Measurements from ENCODE around the gene SMC5.
"Not testable (repeated sequence)": the region's sequence is repeated elsewhere in the genome, so short reads cannot be mapped to it uniquely, and the experiment has no call there.

Gene SMC5

DNA sequence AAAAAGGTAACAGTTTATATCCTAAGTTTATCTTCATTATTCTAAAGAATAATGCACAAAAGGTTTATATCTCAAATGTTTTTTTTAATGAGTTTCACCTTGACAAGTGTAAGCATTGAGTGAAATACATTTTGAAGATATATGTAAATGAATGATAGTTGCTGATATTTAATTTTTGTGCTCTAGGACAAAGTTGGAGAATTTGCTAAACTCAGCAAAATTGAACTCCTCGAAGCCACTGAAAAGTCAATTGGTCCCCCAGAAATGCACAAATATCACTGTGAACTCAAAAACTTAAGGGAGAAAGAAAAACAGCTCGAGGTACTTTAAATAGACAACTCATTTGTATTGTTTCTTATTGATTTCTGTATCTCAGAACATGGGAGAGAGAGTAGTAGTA, 19.5 kb downstream of the SMC5 start:
- DNase-seq, result no peak

DNA sequence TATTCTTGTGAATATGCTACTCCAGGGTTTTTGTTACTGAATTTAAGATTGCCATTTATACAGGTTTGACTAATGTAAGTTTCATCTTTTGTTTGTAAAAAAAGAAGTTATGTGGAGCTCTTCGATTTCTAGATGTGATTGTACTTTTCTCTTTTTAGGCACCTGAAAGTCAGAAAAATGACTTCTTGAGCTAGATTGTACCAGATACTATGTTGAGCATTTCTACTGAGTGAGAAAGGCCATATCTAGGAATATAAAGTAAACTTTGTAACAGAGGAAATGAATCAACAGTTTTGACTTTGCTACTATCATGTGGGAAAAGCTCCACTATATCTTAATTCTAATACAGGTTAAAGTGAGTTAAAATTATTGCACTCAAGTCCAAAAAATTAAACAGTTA, 25.1 kb downstream of the SMC5 start:
- no peak for DNase-seq

DNA sequence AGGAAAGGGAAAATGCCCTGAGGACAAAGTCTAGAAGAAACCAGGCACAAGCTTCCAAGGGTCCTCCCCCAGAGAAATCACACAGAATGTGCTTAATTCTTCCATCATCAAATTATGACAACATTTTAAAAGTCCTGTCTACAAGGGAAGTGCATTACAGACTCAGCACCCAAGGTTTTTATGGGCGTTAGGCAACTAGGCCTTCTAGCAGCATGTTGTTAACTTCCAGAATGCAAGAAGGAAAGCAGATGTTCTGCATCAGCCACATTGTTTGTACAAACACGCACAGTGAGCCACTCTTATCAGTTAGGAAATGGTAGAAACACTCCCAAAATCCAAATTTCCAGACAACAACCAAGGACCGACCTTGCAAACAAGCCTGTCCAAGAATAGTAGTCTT, 26.5 kb downstream of the SMC5 start:
- DNase-seq, result no peak

DNA sequence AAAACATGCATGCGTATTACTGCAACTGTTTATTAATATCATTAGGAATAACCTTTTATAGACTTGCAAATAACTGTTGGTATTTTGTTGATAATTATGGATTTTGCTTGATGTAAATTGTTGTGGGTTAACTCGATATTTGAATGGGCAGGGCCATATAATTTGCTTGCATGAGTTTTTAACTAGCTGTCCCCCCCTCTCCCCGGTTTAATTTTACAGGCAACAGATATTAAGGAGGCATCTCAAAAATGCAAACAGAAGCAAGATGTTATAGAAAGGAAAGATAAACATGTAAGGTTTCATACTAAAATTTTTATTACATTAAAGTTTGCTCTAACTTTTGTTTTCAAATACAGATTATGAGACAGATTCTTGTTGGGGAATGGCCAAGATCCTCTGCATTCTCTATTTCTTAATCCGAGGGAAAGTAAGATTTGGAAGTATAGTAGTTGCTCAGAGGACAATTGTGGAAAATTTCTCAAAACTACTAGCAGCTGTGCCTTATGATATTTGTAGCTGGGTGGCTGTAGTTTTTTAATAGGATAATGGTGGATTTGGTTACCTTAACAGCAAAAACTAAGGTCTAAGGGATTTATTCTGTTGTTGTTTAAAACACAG, 27.3 kb downstream of the SMC5 start:
- no peak for DNase-seq

DNA sequence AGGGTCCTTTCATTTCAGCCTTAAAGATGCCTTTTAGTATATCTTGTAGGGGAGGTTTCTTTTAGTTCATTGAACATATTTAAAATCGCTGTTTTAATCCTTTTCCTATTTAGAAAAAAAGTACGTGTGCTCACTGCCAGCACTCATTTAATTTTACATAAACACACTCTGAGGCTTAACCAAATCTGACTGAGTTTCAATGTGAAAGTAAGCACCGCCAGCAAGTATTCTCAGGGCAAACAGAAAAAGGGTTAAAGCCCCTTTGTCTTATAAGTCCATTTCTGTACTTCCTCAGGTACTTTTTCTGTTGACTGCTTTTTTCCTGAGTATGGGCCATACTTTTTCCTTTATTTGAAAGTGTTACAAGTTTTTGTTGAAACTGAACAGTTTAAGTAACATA, 31.8 kb downstream of the SMC5 start:
- no peak for DNase-seq

DNA sequence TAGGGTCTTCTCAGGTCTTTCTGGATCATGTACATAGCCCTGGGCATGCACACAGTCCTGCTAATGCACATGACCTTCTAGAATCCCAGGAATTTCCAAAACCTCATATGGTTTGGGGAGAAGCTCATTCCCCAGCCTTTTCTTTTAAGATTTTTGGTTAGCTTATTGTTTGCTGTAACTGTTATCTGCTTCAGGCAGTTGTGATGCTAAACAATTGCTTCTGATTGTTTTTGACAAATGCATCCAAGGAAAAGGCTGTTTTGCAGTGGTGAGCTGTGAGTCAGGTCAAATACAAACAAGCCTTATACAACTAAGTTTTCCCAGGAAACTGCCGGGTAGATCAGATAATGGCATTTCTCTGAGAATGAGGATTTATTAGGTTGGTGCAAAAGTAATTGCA, 32.7 kb downstream of the SMC5 start:
- no peak for DNase-seq

DNA sequence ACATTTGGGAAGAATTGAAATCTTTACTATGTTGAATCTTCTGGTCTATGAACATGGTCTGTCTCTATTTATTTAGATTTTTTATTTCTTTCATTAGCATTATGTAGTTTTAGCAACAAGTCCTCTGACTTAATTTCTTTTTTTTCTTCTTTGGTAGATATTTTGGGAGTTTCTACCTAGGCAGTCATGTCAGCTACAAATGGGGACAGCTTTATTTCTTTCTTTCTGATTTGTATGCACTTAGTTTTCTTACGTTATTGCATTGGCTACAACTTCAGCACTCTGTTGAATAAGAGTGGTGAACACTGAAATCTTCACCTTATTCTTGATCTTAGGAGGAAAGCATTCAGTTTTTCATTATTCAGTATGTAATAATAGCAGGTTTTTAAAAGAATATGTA, 33.5 kb downstream of the SMC5 start:
- DNase-seq, result no peak

DNA sequence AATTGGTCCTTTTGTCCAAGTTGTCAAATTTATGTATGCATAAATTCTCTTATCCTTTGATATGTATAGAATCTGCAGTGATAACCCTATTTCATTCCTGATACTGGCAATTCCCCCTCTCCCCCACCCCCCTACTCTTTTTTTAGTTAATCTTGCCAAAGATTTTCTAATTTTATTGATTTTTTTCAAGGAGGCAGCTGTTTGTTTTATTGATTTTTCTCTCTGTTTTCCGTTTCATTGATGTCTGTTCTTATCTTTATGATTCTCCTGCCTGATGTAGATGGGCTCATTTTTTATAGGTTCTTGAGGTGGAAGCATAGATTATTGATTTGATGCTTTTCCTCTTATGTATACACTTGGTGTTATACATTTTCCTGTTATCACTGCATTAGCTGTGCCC, 34.4 kb downstream of the SMC5 start:
- no peak for DNase-seq

DNA sequence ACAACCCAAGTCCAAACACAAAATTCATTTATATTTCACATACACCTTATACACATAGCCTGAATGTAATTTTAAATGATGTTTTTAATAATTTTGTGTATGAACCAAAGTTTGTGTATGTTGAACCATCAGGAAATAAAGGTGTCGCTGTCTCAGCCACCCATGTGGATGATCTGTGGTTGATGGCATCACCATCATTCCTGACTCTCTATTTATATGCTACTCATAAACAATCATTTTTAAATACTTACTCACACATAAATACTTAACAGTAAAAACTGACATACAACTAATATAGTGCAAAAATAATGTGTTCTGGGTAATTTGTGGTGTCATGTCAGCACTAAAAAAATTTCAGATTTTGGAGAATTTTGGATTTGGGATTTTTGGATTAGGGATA, 38.4 kb downstream of the SMC5 start:
- no peak for DNase-seq

DNA sequence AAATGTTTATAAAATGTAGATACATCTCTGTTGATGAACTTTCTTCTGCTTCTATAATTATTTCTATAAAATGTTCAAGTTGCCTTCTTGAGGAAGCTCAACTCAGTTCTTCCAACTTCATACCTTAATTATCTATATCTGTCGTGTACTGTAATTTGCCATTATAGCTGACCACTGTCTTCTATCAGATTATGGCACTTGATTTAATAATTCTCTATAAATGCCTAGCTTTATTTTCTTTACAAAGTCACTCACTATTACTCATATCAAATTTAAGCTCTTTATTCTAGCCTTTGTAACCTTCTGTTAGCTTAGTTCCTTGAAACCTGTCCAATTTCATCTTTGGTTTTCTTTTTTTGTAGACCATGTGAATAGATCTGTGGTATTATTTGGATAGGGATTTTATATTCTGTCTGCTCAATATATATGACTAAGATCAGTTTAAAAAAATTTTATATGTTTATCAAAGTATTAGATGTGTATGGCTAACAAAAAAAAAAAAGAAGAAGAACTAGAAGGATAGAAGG, 39.5 kb downstream of the SMC5 start:
- DNase-seq, result no peak

DNA sequence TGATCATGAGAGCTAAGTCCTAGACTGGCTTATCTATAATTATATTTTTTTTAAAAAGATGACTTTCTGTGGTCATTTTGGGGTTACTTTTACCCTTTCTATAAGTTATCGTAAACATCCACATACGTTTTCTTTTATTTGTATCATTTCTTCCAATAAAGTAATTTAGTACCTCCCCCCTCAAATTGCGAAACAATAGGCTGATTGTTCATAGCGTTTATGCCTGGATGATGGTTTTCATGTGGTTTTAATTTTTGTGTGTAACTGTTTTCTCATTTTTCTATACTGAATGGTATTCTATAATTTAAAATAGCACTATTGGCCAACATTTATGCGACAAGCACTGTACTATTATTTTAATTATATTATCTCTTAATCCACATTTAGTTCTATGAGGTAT, 44.5 kb downstream of the SMC5 start:
- DNase-seq, result no peak

DNA sequence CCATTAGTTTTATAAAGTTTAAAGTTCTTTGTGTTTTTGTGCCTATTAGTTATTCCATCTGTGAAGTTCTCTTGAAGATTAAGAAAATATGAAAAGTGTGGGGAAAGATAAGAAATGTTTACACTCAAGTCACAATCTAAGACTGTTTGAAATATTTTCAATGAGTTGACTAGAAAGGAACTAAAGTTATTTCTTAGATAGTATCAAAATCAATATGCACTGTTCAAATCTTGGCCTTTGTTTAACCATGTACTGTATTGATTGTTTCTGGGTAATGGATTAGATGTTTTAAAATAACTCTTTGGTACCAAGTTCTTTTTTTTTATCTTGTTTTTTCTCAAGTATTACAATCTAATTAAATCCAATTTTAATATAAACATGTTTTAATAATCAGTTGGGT, 46.0 kb downstream of the SMC5 start:
- no peak for DNase-seq

DNA sequence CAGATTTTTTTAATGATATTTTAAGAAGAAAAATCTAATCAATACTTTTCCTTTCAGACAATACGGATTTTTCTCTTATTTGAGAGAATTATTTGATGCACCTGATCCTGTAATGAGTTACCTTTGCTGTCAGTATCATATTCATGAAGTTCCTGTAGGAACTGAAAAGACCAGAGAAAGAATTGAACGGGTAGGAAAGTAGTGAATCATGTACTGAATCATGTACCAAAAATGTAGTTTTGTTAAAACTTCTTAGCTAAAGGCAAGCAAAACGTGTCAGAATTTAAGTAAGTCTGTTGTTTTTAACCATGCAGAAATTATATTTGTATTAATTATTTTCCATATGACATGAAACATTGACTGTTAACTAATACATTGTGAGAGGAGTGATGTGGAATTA, 56.6 kb downstream of the SMC5 start:
- DNase-seq, result no peak

DNA sequence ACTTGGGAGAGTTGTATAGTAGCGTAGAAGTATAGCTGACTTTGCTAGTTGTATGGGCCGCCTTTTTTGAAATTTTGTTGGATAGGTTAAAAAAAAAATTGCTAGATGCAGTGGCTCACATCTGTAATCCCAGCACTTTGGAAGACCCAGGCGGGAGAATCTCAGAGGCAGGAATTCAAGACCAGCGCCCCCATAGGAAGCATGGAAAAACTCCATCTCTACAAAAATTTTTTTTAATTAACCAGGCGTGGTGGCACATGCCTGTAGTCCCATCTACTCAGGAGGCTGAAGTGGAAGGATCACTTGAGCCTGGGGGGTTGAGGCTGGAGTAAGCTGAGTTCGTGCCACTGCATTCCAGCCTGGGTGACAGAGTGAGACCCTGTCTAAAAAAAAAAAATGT, 59.2 kb downstream of the SMC5 start:
- DNase-seq, result no peak

DNA sequence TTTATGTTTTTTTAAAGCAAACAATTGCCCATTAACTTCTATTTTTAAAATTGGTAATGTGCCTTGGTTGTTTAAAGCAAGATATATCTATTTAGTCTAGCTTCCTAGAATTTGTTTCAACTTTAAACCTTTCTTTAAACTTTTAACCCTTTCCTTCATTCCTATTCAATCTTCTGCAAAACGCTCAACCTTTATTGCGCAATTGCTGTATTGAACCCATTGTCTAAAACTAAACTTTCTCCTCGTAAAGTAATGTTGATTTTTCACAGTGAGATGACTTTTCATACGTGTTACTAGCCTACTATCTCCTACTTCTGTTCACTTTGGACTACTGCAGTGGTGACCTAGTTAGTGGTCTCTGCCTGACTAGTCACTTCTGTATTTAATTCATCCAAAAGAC, 63.3 kb downstream of the SMC5 start:
- DNase-seq, result no peak

DNA sequence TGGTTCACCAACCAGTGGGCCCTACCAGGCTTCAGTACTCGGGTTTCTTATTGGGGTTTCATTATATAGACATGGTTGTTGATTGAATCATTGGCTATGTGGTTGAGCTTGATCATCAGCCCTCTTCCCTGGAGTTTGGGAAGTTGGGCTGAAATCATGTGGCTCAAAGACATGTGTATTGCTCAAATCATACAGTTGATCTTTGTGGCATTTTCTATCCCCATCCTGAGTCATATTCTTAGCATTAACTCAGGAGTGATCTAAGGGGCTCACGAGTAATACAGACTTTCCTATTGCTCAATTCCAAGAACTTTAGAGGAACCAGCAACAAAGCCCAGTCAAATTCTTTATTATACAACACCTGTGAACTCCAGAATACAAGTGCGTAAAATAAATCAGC, 66.2 kb downstream of the SMC5 start:
- DNase-seq, result no peak

DNA sequence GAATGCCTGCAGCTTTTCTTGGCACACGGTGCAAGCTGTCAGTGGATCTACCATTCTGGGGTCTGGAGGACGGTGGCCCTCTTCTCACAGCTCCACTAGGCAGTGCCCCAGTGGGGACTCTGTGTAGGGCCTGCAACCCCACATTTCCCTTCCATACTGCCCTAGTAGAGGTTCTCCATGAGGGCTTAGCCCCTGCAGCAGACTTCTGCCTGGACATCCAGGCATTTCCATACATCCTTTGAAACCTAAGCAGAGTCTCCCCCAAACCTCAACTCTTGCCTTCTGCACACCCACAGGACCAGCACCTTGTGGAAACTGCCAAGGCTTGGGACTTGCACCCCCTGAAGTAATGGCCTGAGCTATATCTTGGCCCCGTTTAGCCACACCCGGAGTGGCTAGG, 69.8 kb downstream of the SMC5 start:
- not testable (repeated sequence) for DNase-seq

DNA sequence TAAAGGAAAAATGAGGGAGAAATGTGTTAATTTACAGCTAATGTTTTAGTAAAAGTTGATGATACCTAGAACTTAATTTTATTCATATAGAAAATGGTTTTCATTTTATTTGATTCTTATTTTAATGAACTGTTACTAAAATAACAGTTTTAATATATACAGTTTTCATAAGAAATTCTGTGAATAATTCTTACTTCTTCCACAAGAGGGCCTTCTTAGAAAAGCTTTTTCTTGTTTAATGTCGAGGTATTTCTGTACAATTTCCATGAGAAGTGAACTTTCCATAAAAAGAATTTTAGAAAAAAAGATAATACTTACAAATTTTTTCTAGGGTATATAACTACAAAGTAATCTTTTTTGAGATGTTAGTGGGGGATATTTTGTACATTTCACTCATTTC, 81.8 kb downstream of the SMC5 start:
- no peak for DNase-seq

DNA sequence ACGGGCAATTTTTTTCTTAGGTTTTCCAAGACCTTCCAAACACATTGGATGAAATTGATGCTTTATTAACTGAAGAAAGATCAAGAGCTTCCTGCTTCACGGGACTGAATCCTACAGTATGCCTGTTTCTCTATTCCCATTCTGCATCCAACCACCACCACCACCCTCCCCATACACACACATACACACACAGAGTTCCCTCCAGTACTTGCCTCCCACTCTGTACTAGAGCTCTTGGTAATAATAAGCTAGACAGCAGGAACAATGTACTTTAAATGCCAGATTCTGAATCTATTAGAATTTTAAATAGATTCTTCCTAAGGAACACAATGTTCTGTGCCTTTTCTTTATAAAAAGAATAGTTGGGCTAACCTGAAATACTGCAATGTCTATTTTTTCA, 88.3 kb downstream of the SMC5 start:
- no peak for DNase-seq

DNA sequence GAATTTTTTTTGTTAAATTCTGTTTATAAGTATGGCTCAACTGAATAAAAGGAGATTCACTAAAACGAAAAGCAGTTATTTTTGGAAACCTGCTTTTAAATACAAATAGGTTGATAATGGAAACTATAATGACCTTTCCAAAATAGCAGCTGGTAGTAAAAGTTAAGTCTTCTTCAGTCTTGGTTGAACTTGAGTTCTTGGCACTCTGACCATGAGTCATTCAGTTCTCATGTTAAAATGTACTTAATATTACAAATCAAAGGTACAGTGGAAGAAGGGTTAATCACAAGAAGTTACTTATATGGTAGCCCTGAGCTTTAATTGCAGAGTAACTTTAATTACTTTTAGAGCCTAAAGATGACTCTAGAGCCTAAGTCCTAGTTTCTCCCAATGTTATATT, 93.6 kb downstream of the SMC5 start:
- no peak for DNase-seq

DNA sequence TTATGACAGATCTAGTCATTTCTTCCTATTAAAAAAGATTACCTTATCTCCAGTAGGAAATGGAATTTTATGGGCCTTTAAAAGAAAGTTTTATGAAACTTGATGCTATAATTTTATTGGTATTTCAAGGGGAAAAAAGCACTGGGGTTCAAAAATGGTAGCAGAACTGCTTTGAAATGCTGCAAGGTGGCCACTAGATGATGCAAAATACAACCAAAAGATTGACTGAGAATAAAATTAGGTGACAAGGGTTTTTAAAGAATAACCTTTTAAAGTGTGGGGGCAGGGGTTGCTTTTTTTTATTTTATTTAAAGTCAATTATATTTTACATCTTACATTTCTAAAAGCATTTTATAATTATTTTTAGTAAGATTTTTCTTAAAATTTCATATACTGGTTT, 94.0 kb downstream of the SMC5 start:
- no peak for DNase-seq

DNA sequence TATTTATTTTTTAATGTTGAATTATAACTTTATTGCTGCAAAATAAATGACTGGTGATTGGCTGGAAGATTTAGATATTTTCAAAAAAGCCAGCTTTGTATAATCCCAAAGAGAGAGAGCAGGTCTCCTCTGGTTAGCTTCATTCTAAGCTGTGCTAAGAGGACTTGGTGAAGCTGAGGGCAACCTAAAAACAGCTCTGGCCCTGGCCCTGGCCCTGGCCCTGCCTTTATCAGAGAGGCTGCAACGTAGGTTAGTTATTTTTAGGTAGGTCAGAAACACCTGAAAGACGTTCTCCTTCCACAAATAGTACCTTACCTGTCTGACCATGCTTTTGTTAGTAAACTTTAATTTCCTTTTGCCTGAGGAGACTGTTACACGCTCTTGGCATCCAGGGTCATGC, 97.0 kb downstream of the SMC5 start:
- DNase-seq, result no peak

DNA sequence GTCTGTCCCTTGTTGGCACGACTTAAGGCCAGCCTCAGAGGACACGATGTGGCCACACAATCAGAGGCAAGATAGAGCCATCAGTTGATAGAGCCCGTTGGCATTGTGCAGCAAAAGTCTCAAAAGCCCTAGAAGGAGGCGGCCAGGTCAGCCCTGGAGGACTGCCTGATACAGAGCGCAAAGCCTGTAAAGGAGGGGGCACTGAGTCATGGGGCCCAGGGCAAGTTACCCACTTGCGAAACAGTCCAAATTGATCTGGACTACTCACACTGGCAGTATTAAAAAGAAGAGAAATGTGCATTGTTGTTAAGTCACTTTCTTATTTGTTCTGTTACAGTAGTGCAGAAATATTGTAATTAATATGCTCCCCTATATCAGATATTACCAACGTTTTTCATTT, 104.2 kb downstream of the SMC5 start:
- DNase-seq, result no peak

DNA sequence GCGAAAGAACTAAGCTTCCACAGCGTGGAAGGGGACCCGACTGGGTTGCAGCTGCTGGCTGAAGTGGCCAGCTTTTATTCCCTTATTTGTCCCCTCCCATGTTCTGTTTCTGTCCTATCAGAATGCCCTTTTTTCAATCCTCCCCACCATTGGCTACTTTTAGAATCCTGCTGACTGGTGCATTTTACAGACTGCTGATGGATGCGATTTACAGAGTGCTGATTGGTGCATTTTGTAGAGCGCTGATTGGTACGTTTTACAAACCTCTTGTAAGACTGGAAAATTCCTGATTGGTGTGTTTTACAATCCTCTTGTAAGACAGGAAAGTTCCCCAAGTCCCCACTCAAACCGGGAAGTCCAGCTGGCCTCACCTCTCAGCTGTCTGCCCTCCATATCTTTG, 105.0 kb downstream of the SMC5 start:
- no peak for DNase-seq

DNA sequence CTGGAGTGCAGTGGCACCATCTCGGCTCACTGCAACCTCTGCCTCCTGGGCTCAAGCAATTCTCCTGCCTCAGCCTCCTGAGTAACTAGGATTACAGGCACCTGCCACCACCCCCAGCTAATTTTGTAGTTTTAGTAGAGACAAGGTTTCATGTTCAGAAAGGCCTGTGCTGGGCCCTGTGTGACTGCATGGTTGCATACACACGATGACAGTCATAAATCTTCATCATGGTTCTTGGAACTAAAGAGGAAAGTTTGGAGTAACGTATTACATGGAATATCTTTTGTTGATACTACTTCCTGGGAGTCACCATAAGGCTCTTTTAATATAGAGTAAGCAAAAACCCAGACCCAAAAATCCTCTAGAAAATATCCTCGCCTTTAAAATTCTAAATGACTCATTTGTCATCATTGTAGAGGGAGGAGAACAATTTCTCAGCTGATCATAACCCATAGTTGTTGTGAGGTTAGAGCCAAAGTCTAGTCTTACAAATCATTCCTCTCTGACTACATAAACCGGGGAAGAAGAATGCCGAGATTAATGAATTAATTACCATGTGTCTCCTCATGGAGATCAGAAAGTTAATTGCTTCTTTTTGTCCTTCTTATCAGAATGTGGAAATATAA, 108.6 kb downstream of the SMC5 start:
- DNase-seq, result no peak
